KMS-11 (cell line): Measurements from ENCODE around the gene APOH.

ENCODE experiments used
- H2AFZ ChIP-seq: fragments of 200-600 bp; sonication (generic); 2 replicates; pipeline ENCODE4 v1.6.1; 2016; ENCODE audit warnings: antibody characterized with exemption, mixed run types, low read depth
- H3K27ac ChIP-seq: fragments of 200-600 bp; sonication (generic); 2 replicates; pipeline ENCODE4 v1.6.1; 2016; ENCODE audit warnings: mild to moderate bottlenecking, mixed run types
- H3K27me3 ChIP-seq: fragments of 200-600 bp; sonication (generic); 2 replicates; pipeline ENCODE4 v1.6.1; 2017; ENCODE audit warnings: mild to moderate bottlenecking, low read depth, mixed run types, moderate library complexity; ENCODE audit not compliant: insufficient read depth
- H3K36me3 ChIP-seq: fragments of 200-600 bp; sonication (generic); 2 replicates; pipeline ENCODE4 v1.6.1; 2017; ENCODE audit warnings: mild to moderate bottlenecking, mixed run types; ENCODE audit not compliant: insufficient read depth
- H3K4me1 ChIP-seq: fragments of 200-600 bp; sonication (generic); 2 replicates; pipeline ENCODE4 v1.6.1; 2016; ENCODE audit warnings: mild to moderate bottlenecking, low read depth, mixed run types; ENCODE audit not compliant: poor library complexity, severe bottlenecking
- H3K4me2 ChIP-seq: fragments of 200-600 bp; sonication (generic); 2 replicates; pipeline ENCODE4 v1.7.0; 2016; ENCODE audit warnings: mild to moderate bottlenecking, mixed run types
- H3K4me3 ChIP-seq: fragments of 200-600 bp; sonication (generic); IDR thresholded peaks from 2 replicates; pipeline ENCODE4 v1.6.1; 2017; ENCODE audit warnings: low read depth, low read length, mixed read lengths; ENCODE audit not compliant: insufficient read depth
- H3K79me2 ChIP-seq: fragments of 200-600 bp; sonication (generic); 2 replicates; pipeline ENCODE4 v1.6.1; 2016; ENCODE audit warnings: low read depth, mixed run types; ENCODE audit not compliant: insufficient read depth
- H3K9ac ChIP-seq: fragments of 200-600 bp; sonication (generic); 2 replicates; pipeline ENCODE4 v1.6.1; 2016; ENCODE audit warnings: mild to moderate bottlenecking, mixed run types
- H4K20me1 ChIP-seq: fragments of 200-600 bp; sonication (generic); 2 replicates; pipeline ENCODE4 v1.6.1; 2016; ENCODE audit warnings: mild to moderate bottlenecking, mixed run types; ENCODE audit not compliant: insufficient read depth
- TF ChIP-seq, protein P1 (sequence below): fragments of 200-600 bp; sonication (generic); conservative IDR thresholded peaks from 2 replicates; pipeline ENCODE4 v1.6.1; 2017; ENCODE audit warnings: low read depth, mild to moderate bottlenecking, antibody characterized with exemption, low read length, moderate library complexity, mixed read lengths

APOH gene

DNA sequence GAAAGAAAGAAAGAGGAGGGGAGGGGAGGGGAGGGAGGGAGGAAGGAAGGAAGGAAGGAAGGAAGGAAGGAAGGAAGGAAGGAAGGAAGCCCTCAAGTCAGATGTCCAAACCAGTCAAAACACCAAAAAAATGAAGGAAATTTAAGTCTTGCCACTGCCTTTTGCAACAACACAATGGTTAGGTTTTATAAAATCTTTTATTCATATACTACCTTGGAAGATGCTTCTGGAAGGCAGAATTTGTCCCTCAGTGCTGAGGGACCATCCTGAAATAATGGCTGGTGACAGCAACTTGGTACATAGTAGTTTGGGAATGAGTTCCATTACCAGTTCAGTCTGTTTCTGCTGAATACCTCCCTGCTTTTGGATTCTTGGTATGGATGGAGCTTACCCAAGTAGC lies 7.9 kb downstream of the APOH start:
- no peaks in the 10 kb centered on the region for H3K27me3 ChIP-seq
- no peak overlapping the region for H3K4me2 ChIP-seq
- no peaks in the 10 kb centered on the region for H4K20me1 ChIP-seq
- H3K79me2 ChIP-seq = no peaks in the 10 kb centered on the region
- H3K4me3 ChIP-seq = no peak overlapping the region
- H3K27ac ChIP-seq = no peak overlapping the region
- no peak overlapping the region for H2AFZ ChIP-seq
- H3K4me1 ChIP-seq = no peaks in the 10 kb centered on the region
- TF ChIP-seq, protein P1, sequence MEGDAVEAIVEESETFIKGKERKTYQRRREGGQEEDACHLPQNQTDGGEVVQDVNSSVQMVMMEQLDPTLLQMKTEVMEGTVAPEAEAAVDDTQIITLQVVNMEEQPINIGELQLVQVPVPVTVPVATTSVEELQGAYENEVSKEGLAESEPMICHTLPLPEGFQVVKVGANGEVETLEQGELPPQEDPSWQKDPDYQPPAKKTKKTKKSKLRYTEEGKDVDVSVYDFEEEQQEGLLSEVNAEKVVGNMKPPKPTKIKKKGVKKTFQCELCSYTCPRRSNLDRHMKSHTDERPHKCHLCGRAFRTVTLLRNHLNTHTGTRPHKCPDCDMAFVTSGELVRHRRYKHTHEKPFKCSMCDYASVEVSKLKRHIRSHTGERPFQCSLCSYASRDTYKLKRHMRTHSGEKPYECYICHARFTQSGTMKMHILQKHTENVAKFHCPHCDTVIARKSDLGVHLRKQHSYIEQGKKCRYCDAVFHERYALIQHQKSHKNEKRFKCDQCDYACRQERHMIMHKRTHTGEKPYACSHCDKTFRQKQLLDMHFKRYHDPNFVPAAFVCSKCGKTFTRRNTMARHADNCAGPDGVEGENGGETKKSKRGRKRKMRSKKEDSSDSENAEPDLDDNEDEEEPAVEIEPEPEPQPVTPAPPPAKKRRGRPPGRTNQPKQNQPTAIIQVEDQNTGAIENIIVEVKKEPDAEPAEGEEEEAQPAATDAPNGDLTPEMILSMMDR = no peak
- H3K9ac ChIP-seq = no peak overlapping the region
- no peaks in the 10 kb centered on the region for H3K36me3 ChIP-seq

DNA sequence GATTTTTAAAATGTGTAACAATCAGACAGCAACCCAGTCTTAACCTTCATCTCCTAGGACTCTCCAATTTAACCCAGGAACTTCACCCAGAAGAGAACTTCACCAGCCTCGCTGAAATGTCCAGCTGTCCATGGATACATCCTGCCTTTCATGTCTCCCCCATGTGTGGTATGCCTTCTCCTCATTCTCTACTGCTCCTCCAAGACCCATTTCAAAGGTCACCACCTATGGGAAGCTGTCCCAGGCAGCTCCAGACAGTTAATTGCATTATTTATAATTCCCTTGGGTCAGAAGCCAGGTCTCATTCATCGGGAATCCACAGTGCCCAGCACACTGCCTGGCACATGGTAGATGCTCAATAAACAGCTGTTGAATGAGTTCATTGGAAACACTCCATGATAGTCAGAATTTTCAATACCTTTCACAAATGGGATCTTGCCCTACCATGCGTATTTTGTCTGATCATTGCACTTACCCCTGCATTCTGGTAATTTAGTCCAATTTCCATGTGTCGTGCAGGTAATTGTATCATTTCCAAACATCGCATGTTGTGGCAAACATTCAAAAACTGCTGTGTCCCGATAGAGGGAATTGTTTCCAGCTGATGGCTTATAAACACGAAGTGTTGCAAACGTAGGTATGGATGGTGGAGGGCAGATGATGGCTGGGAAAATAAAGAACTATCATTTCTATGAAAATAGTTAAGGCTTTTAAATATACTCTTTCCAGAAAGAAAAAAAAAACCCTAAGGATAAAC lies 9.0 kb downstream of the APOH start:
- H3K27me3 ChIP-seq = no peaks in the 10 kb centered on the region
- no peak overlapping the region for H2AFZ ChIP-seq
- no peak overlapping the region for H3K9ac ChIP-seq
- H3K4me2 ChIP-seq = no peak overlapping the region
- H3K4me3 ChIP-seq = no peak overlapping the region
- H3K36me3 ChIP-seq = no peaks in the 10 kb centered on the region
- TF ChIP-seq, protein P1 = no peak
- no peaks in the 10 kb centered on the region for H3K79me2 ChIP-seq
- no peaks in the 10 kb centered on the region for H3K4me1 ChIP-seq
- no peaks in the 10 kb centered on the region for H4K20me1 ChIP-seq
- no peak overlapping the region for H3K27ac ChIP-seq

DNA sequence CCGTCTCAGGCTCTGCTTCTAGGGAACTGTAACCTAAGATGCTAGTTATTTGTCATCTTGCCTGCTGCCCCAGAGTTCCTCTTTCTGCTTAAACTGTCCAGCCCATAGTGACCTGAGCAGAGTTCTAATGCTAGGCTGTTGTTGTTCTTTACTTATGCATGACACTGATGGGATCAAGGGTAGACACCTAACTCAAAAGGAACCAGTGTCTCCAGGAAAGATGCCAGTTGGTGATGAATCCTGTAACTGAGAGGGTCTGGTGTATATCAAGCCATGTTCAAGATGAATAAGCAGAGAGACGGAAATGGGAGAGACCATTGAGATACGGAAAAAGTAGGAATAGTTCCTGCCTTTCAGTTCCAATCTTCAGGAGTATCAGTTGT lies 13.7 kb downstream of the APOH start:
- TF ChIP-seq, protein P1 = no peak
- H3K9ac ChIP-seq = no peak overlapping the region
- H3K27ac ChIP-seq = no peak overlapping the region
- H3K4me1 ChIP-seq = no peaks in the 10 kb centered on the region
- H3K27me3 ChIP-seq = no peaks in the 10 kb centered on the region
- no peak overlapping the region for H3K4me2 ChIP-seq
- no peaks in the 10 kb centered on the region for H3K36me3 ChIP-seq
- no peaks in the 10 kb centered on the region for H4K20me1 ChIP-seq
- H3K79me2 ChIP-seq = no peaks in the 10 kb centered on the region
- H3K4me3 ChIP-seq = no peak overlapping the region
- H2AFZ ChIP-seq = no peak overlapping the region

DNA sequence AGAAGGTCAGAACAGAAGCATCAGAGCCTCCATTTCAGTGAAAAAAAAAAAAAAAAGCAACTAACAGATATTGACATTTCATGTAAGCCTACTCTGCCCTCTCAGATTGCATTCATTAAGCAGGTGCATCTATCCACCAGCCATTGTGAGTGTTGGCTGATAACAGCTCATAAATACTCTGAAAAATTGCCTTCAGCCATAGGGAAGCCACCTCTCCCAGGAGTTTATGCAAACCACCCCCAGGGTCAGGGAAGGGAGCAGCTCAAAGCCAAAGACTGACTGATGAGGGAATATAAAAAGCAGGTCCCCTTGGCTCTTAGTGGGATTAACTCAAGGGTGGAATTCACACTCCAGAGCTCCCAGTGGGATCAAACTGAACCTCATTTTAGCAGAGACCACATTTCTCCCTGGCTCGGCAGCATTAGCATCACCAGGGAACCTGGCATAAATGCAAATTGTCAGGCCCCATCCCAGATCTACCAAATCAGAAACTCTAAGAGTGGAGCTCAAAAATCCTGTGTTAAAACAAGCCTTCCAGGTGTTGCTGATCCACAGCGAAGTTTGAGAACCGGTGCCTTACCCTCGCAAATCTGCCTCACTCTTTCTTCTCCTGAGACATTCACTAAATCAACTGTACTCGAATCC lies 14.2 kb downstream of the APOH start:
- Histone ChIP-seq H3K4me1 (no peaks in the 10 kb centered on the region), H4K20me1 (no peaks in the 10 kb centered on the region), H3K27ac (no peak overlapping the region), H2AFZ (no peak overlapping the region), H3K4me3 (no peak overlapping the region), H3K79me2 (no peaks in the 10 kb centered on the region), H3K4me2 (no peak overlapping the region), H3K27me3 (no peaks in the 10 kb centered on the region), H3K9ac (no peak overlapping the region), H3K36me3 (no peaks in the 10 kb centered on the region)
- TF ChIP-seq, protein P1 = no peak
